KG1 (cell line): ENCODE data around the gene C12orf57.
A peak's percentile ranks its signal among the peaks of the same experiment; 100 is the strongest.

ENCODE experiments used
- DNase-seq: peaks from one replicate; lab custom pipeline; 2025; lab: John Stamatoyannopoulos, UW

Gene C12orf57

DNA sequence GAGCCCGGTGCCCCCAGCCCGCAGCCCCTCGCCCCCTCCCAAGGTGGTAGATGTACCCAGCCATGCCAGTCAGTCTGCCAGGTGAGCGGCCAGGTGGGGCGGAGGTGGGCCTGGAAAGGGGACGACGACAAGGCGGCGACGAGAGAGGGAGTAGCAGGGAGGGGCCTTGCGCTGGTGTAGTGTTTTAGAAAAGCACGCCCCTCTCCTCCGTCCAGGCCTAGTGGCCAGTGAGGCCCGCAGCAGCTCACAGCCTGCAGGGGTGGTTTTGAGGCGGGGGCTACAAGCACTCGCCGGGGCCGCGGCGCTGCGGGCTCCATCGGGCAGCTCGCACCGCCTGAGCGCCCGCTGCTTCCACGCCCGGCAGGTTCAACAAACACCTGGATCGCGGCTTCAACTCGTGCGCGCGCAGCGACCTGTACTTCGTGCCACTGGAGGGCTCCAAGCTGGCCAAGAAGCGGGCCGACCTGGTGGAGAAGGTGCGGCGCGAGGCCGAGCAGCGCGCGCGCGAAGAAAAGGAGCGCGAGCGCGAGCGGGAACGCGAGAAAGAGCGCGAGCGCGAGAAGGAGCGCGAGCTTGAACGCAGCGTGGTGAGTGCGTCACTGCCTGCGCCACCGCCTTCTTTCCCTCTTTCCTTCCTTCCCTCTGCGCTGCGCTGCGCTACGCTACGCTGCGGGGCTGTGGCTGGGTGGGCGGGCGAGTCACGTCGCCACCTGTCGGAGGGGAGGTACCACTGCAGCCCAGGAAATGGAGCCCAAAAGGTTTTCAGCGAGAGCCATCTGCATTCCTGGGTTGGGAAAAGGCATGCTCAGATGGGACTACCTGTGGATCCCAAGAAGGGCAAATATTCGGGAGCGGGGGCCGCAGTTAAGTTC, 6.1 kb upstream of the C12orf57 start:
- peak; percentile 92 for DNase-seq

DNA sequence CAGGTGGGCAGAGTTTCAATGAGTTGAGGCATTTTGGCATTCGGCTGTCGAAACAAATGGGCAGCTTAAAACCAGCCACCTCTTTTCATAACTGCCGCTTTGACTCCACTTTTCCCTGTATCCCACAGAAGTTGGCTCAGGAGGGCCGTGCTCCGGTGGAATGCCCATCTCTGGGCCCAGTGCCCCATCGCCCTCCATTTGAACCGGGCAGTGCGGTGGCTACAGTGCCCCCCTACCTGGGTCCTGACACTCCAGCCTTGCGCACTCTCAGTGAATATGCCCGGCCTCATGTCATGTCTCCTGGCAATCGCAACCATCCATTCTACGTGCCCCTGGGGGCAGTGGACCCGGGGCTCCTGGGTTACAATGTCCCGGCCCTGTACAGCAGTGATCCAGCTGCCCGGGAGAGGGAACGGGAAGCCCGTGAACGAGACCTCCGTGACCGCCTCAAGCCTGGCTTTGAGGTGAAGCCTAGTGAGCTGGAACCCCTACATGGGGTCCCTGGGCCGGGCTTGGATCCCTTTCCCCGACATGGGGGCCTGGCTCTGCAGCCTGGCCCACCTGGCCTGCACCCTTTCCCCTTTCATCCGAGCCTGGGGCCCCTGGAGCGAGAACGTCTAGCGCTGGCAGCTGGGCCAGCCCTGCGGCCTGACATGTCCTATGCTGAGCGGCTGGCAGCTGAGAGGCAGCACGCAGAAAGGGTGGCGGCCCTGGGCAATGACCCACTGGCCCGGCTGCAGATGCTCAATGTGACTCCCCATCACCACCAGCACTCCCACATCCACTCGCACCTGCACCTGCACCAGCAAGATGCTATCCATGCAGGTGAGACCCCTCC, 5.2 kb upstream of the C12orf57 start:
- no peak for DNase-seq

GRCh38 chr12:6939191-6939540, 4.7 kb upstream of the C12orf57 start:
- DNase-seq: no peak

DNA sequence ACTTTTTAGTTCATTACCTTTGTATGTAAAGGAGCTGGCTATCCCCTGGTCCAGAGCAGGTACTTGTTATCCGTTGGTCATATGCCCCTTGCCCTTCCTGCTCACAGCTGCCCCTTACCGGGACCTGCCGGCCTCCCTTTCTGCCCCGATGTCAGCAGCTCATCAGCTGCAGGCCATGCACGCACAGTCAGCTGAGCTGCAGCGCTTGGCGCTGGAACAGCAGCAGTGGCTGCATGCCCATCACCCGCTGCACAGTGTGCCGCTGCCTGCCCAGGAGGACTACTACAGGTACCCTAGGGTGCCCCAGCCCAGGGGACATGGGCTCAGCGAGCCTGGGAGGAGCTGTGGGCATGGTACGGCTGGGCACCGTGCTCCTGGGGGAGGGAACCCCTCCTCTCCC, 2.6 kb upstream of the C12orf57 start:
- DNase-seq: no peak

- DNase-seq: no peak
Measured at GRCh38 chr12:6941782-6942181, 2.0 kb upstream of the C12orf57 start.

DNA sequence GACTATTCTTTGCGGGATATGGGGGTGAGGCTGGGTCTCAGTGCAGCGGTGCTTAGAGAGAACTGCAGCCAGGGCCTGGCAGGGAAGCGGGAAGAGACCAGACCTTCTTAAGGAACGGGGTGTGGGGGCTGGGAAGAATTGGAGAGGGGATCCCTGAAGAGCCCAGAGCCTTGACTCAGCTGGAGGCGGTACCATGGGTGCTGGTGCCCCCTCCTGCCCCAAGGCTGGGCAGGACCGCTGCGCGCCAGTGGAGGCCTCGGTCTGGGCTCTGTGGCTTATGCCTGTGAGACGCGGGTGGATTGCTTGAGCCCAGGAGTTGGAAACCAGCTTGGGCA, 1.5 kb upstream of the C12orf57 start:
- no peak for DNase-seq

GRCh38 chr12:6943389-6943721, 467 bp upstream of the C12orf57 start:
- DNase-seq: peak; percentile 89

- DNase-seq: peak; percentile 83
Measured at GRCh38 chr12:6944381-6945186, 762 bp downstream of the C12orf57 start.

GRCh38 chr12:6945613-6946012, 1.8 kb downstream of the C12orf57 start:
- DNase-seq: no peak

DNA sequence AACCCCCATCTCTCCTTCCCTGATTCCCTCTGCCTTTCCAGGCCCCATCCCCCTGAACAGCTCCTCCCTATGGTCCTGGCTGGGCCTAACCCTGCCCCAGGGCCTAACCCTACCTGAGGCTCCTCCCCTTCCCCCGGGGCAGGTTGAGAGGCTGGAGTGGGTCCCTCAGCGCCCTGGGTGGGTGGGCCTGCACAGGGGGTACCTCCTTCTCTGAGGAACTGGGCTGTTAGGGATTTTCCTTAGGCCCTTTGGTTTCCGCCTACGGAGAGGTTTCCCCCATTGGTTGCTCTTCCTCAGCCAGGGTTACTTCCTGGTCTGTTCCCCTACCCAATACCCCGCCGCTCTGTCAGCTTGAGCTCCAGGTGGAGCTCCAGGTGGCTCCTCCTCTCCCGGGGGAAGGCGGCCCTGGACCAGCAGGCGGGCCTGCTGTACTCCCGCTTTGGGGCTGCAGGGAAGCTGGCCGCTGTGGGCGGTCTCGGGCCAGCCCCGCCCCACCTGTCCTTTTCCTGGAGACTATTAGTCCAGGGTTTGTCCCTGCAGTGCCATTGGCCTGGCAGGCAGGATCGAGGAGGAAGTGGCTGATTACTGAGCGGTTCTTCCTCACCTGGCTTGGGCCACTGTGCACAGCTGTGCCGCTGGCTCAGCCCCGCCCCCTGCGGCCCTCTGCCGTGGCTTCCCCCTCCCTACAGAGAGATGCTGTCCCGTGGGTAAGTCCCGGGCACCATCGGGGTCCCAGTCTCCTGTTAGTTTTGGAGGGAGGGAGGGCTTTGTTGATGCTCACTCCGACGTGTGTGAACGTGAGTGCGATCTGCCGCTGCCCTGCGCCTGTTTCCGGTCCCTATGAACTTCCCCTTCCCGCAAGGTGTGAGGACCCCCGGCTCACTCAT, 2.5 kb downstream of the C12orf57 start:
- no peak for DNase-seq

GRCh38 chr12:6946920-6947374, 3.1 kb downstream of the C12orf57 start:
- no peak for DNase-seq

DNA sequence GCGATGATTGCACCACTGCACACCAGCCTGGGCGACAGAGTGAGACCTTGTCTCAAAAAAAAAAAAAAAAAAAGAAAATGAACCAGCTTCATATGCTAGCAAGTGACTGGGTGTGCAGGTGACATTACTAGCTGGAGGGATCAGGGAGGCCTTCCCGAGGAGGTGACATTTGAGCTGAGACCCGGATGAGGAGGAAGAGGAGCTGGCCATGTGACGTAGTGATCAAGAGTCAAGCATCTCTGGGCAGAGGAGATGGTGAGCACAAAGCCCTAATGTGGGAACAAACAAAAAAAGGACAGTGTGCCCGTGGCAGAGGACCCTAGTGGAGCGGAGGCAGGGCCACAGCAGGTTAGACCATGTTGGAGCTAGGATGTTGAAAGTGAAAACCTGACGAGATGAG, 3.8 kb downstream of the C12orf57 start:
- DNase-seq: no peak

GRCh38 chr12:6948873-6949594, 5.2 kb downstream of the C12orf57 start:
- no peak for DNase-seq

DNA sequence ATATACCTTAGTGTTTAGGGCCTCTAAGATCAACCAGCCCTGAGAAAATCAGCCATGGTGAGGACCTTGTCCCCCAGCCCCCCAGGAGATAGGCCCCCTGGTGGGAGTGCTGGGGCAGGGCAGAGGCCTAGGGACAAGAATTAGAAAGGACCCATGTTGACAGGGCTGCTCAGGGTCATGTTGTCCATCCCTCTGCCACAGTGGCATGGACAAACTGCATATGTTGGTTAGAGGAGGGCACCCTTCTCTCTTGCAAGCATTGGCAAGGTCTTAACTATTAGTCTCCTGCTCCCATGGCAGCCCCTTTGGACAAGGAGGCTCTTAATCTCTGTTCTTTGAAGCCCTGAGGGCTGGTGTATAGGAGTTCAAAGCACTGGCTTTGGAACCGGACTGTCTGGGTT, 6.6 kb downstream of the C12orf57 start:
- peak; percentile 26 for DNase-seq

DNA sequence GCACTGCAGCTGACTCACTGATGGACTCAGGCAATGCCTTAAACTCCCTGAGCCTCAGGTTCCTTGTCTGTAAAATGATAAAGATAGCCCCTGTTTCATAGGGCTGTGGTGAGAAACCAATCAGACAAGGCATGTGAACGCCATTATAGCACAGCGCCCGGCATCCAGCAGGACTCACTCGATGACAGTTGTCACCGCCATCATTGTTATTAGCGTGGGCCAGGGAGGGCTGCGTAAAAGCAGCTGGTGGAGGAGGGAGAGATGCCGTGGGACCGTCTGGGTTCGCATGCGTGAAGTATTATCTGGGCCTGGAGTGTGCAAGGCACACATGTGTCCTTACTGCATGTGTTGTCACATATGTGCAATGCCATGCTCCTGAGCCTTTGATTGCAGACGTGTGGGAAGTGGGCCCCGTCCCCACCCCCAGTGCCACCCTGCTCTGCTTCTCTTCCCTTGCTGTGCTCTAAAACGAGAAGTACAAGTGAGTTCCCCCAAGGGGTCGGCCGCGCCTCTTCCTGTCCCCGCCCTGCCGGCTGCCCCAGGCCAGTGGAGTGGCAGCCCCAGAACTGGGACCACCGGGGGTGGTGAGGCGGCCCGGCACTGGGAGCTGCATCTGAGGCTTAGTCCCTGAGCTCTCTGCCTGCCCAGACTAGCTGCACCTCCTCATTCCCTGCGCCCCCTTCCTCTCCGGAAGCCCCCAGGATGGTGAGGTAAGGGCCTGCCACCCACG, 7.2 kb downstream of the C12orf57 start, which contains the start of gene PTPN6:
PTPN6 (plus strand) TSS at position 546 of the 730 bp plus-strand sequence; CDS start at position 703, 157 bp downstream.
- peak; percentile 78 for DNase-seq

DNA sequence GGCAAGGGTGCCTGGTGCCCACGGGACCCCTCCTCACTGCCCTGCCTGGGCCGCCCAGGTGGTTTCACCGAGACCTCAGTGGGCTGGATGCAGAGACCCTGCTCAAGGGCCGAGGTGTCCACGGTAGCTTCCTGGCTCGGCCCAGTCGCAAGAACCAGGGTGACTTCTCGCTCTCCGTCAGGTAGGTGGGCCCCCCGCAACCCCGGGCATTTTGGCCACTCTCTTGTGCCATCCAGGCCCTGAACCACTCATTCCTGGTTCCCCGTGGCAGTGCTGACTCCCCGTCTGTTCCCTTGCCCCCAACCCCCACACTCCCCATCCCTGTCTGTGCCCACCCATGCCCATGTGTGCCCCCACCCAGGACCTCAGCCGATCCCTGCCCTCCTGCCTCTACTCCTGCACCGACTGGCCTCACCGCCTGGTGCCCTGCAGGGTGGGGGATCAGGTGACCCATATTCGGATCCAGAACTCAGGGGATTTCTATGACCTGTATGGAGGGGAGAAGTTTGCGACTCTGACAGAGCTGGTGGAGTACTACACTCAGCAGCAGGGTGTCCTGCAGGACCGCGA, 7.8 kb downstream of the C12orf57 start:
- no peak for DNase-seq

GRCh38 chr12:6952121-6952862, 8.5 kb downstream of the C12orf57 start:
- DNase-seq: no peak

DNA sequence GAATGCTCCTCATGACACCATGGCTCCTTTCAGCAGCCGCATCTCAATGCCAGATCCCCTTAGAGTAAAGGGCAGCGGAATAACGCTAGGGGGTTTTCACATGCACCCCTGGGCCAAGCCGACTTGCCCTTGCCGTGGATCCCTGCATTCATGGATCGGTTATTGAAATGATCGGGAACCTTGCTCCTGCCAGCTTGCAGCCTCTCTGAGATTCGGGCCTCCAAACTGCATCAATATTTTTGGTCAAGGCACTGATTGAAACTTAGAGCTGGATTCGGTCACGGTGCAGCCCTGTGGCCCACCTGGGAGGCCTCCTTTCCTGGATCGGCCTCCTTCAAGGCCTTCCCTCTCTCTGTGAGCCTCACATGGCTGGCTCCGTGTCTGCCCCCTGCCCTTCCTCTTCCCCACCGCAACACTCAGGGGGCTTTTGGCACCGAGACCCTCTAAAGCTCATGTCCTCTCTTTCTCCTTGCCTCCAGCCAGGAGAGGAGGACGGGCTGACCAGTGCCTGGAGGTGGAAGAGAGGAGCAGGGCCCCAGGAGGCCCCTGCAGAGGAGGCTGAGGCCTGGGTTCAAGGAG, 9.1 kb downstream of the C12orf57 start:
- no peak for DNase-seq
